GM21526 (cell line): ENCODE results near the gene MAP4K3.
"Not testable (repeated sequence)": the region's sequence is repeated elsewhere in the genome, so short reads cannot be mapped to it uniquely, and the experiment has no call there.

Experiments used
- ATAC-seq: cut with Tn5 transposase; IDR thresholded peaks from one replicate; pipeline ENCODE4 v1.9.1; 2021; ENCODE audit warnings: moderate library complexity; ENCODE audit not compliant: unreplicated experiment, low FRiP score

MAP4K3 gene

DNA sequence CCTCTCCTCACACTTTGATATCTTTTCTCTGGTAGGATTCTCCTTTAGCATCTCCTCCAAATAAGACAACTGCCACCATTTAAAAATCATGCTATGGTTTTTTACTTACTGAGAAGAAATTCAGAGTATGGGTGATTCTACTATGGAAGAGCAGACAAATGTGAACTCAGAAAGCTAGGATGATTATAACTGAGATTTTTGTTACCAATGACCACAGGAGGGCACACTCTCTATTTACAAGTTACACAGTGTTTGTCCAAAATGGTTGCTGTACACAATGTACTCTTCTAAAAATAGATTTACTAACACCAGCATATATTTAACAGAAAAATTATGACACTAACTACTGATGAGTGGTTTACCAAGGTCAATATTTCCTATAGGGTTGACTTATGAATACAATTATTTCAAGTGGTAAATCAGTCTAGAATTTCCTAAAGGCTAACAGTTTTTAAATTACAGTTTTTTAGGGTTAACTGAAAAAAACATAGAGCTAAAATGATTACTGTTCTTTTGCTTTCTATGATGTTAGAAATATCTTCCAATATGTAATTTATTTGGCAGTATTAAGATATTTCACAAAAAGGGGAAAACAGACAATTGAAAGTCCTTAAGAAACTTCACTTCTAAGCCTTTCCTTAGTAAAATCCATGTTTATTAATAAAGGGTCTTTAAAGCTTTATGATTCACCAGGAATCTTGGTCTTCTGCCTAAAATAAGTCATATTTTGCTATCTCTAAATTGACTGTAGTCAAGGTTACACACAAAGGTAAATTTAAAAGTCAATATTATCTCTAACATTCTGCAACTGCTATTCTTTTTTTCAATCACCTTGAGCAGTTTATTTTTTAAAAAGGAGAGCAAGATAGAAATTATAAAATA lies 57.2 kb downstream of the MAP4K3 start:
- ATAC-seq, result peak; percentile 77

DNA sequence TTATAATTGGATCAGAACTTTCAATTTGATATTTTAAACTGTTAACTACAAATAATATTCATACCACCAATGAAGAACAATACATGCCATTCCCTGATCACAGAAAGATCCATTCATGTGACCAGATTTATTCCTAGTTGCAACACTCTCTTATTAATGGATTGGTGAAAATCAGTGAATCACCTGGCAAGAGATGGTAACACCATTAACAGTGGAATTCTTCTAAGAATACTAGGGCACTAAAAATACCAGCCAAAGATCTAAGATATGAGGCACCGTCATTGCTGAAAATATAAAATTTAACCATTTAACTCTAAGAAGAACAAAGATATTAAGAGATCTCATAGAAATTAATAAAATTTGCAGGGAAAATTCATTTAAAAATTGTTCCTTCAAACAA lies 58.1 kb downstream of the MAP4K3 start:
- ATAC-seq, result no peak

DNA sequence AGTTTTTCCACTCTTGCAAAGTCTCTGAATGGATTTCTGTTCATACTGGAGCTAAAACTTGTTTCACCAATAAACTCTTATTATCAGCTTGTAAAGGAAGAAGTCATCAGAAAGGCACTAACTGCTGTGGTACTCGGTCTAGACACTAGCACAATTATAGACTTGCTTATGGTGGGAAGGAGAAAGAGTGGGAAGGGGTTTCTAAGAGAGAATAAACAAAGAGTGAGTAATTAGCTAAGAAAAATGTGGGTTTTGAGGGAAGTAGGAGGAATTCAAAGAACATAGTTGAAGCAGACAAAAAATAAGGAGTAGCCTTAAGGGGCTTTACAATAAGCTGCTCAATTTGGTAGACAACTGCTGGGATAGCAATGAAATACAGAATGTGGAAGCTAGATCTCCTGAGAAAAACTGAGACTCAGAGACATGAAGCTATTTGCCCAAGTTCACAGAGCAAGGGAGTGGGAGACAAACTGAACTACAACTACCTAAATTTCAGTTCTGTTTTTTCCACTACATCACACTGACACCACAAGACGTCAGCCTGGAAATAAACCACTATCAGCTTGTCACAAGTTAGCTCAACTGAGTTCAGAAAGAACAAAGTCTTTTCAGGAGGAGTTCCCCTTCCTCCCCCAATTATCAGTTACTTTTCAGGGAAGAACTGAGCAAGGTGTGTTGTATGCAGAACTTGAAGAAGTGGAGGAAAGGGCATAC lies 59.7 kb downstream of the MAP4K3 start:
- peak; percentile 86 for ATAC-seq

DNA sequence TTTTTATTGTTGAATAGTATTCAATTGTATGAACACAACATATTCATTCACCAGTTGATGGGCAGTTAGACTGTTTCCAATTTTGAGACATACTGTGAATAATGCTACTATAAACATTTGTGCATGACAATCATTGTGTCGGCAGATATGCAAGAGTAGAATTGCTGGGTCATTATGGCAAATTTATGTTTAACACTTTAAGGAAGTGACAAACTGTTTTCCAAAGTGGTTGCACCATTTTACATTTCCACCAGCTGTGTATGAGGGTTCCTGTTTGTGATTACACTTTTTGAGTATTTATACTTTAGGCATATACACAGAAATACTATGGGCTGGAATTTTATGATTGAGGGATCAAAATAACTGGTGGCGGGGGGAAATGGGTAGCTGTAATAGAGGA lies 61.2 kb downstream of the MAP4K3 start:
- ATAC-seq, result no peak

DNA sequence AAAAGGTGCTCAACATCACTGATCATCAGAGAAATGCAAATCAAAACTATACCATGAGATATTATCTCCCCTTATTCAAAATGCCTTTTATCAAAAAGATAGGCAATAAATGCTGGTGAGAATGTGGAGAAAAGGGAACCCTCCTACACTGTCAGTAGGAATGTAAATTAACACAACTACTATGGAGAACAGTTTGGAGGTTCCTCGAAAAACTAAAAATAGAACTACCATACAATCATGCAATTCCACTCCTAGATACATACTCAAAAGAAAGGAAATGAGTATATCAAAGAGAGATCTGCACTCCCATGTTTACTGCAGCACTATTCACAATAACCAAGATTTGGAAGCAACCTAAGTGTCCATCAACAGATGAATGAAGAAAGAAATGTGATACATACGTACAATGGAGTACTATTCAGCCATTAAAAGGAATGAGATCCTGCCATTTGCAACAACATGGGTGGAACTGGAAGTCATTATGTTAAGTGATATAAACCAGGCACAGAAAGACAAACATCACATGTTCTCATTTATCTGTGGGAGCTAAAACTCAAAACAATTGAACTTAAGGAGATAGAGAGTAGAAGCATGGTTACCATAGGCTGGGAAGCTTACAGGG lies 63.8 kb downstream of the MAP4K3 start:
- no peak for ATAC-seq

DNA sequence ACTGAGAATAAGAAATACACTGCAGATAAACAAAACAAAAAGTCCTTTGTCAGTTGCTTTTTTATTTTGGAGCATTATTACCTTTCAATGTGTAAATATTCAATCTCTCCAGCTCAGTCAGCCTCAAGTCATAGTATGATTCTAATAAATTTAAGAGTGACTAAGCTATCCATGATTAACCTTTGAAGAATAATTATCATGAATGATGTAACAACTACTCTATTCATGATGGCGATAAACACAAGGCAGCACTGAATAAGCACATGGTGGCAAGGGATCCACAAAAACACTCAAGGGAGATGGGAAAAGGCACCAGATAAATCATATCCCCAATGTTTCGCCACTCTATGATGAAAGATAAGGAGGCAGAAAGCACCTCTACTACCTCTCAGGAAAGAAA lies 67.0 kb downstream of the MAP4K3 start:
- no peak for ATAC-seq

DNA sequence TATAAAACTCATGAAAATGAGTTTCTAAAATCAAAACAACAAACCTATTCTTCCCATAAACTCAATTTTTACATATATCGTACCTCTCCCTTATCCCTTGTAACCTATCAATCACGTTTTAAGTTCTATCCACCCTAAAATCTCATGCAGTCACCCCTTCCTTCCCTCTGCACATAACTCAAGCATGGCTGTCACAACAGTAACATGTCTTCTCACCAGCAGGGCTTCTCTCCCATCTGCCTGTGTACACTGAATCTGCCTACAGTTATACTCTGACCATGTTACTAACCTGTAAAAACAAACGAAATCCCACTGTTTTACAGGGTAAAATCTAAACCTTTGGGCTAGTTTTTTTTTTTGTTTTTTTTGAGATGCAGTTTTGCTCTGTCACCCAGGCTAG lies 68.2 kb downstream of the MAP4K3 start:
- ATAC-seq, result no peak

DNA sequence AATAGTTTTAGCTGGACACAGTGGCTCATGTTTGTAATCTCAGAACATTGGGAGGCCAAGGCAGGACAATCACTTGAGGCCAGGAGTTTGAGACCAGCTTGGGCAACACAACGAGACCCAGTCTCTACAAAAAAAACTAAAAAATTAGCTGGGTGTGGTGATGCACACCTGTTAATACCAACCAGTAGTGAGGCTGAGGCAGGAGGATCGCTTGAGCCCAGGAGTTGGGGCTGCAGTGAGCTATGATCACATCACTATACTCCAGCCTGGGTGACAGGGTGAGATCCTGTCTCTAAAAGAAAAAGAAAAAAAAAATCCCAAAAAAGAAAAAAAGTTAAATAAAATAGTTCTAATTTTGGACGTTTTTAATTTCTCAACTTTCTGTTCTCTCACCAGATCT lies 68.7 kb downstream of the MAP4K3 start:
- ATAC-seq, result no peak

DNA sequence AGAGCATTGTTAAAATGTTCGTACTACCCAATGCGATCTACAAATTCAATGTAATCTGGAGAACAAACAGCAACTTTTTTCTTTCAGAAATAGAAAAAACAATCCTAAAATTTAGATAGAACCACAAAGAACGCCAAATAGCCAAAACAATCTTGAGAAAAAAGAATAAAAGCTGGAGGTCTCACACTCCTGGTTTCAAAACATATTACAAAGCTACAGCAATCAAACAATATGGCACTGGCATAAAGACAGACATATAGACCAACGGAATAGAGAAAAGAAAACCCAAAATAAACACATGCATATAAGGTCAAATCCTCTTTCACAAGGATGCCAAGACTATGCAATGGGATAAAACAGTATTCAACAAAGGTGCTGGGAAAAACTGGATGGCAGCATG lies 74.5 kb downstream of the MAP4K3 start:
- no peak for ATAC-seq

DNA sequence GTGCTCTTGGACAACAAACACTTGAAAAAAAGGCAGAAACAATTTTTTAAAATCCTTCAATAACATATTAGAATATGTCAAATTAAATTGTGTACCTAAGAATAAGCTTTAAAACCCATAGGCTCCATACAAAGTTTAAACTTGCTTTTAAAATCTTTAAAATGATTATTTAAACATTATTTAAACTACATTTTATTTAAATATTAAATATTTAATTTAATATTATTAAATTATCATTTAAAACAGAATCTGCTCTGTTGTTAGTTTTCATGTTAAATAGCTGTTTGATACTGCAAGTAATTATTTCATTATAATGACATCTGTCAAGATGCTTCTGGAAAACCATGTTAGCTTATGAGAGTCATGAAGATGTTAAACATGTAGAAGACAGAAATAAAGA lies 75.6 kb downstream of the MAP4K3 start:
- no peak for ATAC-seq

DNA sequence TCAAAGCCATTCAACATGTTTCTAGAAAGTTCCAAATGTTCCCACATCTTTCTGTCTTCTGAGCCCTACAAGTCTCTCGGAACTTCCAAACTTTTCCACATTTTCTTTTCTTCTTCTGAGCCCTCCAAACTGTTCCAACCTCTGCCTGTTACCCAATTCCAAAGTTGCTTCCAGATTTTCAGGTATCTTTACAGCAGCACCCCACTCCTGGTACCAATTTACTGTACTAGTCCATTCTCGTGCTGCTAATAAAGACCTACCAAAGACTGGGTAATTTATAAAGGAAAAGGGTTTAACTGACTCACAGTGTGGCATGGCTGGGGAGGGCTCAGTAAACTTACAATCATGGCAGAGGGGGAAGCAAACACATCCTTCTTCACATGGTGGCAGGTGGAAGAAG lies 76.7 kb downstream of the MAP4K3 start:
- not testable (repeated sequence) for ATAC-seq

DNA sequence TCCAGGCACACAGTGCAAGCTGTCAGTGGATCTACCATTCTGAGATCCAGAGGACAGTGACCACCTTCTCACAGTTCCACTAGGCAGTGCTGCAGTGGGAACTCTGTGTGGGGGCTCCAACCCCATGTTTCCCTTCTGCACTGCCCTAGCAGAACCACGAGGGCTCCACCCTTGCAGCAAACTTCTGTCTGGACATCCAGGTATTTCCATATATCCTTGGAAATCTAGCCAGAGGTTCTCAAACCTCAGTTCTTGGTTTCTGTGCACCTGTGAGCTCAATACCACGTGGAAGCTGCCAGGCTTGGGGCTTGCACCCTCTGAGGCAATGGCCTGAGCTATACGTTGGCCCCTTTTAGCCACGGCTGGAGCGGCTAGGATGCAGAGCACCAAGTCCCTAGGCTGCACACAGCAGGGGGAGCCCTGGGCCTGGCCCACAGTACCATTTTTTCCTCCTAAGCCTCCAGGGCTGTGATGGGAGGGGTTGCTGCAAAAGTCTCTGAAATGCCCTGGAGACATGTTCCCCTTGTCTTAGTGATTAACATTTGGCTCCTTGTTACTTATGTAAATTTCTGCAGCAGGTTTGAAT lies 77.5 kb downstream of the MAP4K3 start:
- no peak for ATAC-seq

DNA sequence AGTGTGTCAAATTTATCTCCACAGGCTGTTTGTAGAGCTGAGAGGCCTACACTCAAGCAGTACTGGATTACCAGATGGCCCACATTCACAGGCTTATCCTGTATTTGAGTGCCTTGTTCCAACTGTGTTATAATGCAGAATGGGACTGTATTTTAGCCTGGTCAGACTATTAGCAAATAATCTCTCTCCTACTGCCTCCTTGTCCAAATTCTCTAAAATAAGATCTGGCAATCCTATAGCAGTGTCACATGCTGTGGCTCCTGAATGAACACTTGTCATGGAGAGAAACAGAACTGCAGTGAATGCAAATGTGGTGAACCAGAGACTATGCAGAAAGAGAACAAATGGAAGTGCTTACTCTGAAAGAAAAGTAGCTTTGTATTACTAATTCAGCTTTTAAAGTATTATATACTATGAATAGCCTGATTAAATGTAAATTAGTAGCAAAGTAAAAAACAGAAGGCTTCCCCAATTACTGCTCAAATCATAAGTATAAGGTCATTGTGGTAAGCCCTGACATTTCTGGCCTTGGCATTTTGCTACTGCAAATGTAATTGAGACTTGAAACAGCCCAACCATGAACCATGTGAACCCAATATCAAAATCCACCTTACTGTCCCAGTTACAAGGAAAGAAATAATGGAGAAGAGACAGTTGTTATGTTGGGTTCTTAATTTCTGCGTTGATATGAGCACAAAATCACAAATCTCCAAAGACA lies 80.0 kb downstream of the MAP4K3 start:
- ATAC-seq, result no peak

DNA sequence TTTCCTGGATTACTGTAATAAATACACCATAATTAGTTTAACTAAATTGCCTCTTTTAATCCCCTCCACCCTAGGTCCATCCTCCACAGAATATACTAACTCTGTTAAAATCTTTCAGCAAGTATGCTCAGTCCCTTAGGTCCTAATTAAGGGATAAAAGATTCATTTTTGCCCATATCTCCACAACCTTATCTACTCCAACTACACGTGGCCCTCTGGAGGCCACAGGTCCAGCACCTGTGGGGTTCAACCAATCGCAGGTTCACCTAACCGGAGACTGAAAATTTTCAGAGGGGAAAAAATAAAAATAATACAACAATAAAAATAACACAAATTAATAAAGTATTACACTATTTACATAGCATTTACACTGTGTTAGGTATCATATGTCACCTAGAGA lies 86.4 kb downstream of the MAP4K3 start:
- ATAC-seq, result no peak

DNA sequence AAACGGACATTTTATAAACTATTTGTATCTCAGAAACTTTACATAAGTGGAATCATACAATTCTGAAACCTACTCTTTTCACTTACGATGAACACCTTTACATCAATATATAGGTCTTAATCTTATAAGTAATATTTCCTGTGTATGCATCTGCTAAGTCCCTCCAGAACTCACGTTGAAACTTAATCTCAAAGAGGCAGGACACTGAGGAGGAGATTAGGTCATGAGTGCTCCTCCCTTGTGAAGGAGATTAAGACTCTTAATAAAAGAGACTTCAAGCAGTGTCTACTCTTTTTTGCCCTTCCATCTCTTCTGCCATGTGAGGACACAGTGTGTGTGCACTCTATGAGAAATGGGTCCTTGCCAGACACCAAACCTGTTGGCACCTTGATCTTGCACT lies 98.6 kb downstream of the MAP4K3 start:
- no peak for ATAC-seq

DNA sequence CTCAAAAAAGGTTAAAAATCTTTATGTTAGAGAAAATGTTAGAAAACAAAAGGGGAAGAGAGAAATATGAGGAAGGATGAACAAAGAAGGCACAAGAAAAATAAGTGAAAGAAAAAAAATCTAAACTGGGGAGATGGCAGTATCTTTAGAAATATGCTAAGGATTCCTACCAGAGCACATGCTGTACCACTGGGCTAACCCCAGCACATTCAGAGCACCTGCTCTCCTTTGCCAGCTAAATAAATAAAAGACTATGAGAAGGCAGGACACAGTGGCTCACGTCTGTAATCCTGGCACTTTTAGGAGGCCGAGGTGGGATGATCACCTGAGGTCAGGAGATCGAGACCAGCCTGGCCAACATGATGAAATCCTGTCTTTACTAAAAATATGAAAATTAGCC lies 101.2 kb downstream of the MAP4K3 start:
- ATAC-seq, result no peak

DNA sequence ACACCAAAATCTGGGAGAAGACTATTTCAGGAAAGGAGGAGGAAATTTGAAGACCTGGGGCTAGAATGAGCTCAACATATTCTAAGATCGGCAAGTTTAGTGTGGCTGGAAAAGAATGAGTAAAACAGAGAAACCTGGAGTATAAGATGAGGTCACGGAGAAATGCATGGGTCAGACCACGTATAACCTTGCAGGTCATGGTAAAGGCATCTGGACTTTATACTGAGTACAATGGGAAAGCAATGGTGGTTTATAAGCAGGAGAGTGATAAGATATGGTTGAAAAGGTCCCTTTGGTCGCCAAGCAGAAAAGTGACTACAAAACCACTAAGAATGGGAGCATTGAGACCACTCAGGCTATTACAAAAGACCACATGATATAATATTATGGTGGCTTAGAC lies 102.1 kb downstream of the MAP4K3 start:
- ATAC-seq, result no peak

DNA sequence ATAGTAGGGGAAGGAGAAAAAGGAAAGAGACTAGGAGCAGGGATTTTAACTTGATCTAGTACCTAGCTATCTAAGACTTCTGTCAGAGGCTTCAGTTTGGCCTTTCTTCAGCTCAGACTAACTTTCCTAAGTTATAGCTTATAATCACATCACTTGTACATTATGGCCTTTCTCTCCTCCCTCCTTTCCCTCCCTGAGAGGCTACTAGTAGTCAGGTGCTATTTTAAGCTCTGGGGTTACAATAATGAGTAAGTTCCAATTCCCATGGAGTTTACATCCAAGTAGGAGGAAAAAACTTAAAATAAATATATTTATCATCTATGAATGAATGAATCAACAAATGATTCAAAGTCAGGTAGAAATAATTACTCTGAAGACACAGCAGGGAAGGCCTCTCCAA lies 102.6 kb downstream of the MAP4K3 start:
- no peak for ATAC-seq

DNA sequence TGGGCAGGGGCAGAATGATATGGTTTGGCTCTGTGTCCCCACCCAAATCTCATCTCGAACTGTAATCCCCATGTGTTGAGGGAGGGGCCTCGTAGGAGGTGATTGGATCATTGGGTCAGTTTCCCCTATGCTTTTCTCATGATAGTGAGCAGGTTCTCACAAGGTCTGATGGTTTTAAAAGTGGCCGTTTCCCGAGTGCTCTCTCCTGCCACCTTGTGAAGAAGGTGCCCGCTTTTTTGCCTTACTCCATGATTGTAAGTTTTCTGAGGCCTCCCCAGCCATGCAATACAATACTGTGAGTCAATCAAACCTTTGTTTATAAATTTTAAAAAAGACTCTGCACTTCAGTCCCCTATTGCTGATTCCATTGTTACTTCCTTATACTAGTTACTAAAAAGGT lies 110.4 kb downstream of the MAP4K3 start:
- ATAC-seq, result no peak

DNA sequence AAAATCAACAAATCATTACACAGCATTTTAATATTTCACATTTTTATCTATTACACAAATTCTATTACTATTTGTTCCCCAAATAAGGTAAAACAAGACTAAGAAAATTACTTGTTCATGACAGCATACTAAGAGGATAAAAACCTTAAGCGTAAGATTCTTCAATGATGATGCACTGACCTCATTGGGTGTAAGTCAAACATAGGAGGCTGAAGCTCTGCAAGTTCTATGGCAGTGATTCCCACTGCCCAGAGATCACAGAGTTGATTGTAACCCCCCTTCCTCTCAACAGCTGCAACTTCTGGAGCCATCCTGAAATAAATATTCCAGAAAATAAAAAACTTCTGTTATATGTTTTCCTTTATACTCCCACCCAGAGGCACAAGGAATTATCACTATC lies 111.1 kb downstream of the MAP4K3 start:
- ATAC-seq, result no peak
